HCT116 (cell line): ENCODE measurements around the gene MEGF6. TPM values are rescaled to one million over a fixed set of nuclear protein-coding genes. Genes with fewer than 3 reads are reported as not detected.

ENCODE experiments used
- ATAC-seq: fragments of 200-7000 bp; cut with Tn5 transposase; 2 replicates; pipeline ENCODE4 v1.9.1; 2020; ENCODE audit warnings: mild to moderate bottlenecking, moderate library complexity
- BruUV-seq: library from RNA; stranded (reverse); fragments of 400-500 nt; replicated peaks from 2 replicates; lab custom pipeline; 2021; lab: Mats Ljungman, UMichigan
- CTCF ChIA-PET: fragments of 300-600 bp; sonication (Branson Sonifier 250); formaldehyde crosslinking; loops from one replicate; lab custom pipeline; 2021; ENCODE audit warnings: antibody characterized with exemption; lab: Charles Lee
- POLR2A ChIA-PET: fragments of 300-600, 350-600 bp; sonication (Branson Sonifier 250); formaldehyde crosslinking; loops from one replicate; lab custom pipeline; 2021; ENCODE audit warnings: antibody characterized with exemption; lab: Charles Lee
- RAD21 ChIA-PET, 2 experiments: fragments of 300-600 bp; sonication (Branson Sonifier 250); formaldehyde crosslinking; loops; one replicate each; lab custom pipeline; 2023; ENCODE audit warnings: low total read pairs in 2 of 2; ENCODE audit not compliant: uncharacterized antibody in 2 of 2, unreplicated experiment in 2 of 2, low non-redundant PET in 1 of 2; lab: Charles Lee
- DNase-seq: peaks from one replicate; pipeline ENCODE4 v3.0.0-alpha.2; 2010; ENCODE audit warnings: low read depth, low spot score
- H2AFZ ChIP-seq: fragments of 200-600 bp; shearing (Covaris generic), sonication (generic); 2 replicates; pipeline ENCODE4 v1.6.1; 2017; ENCODE audit warnings: low read depth, mixed run types, mixed read lengths, antibody characterized with exemption, low read length; ENCODE audit not compliant: poor library complexity, severe bottlenecking
- H3K27ac ChIP-seq: 2 replicates; pipeline ENCODE4 v1.5.1; 2012; ENCODE audit warnings: low read depth, low read length
- H3K27me3 ChIP-seq: fragments of 200-600 bp; sonication (generic); 2 replicates; pipeline ENCODE4 v1.6.1; 2016; ENCODE audit warnings: mixed run types, low read length, mixed read lengths; ENCODE audit not compliant: insufficient read depth
- H3K36me3 ChIP-seq, 2 experiments: fragments of 200-500 bp in 1 of 2; fragments of 200-600 bp in 1 of 2; sonication (Bioruptor generic) in 1 of 2; sonication (generic) in 1 of 2; 2 replicates each; pipeline versions ENCODE4 v1.5.1 to v1.6.1; 2014 to 2016; ENCODE audit warnings: low read length in 2 of 2, inconsistent platforms in 1 of 2, mixed read lengths in 1 of 2, mixed run types in 1 of 2; ENCODE audit not compliant: insufficient read depth in 2 of 2, control insufficient read depth in 1 of 2
- H3K4me1 ChIP-seq, 2 experiments: fragments of 200-600 bp in 1 of 2; sonication (generic) in 1 of 2; 2 replicates each; pipeline versions ENCODE4 v1.5.1 to v1.6.1; 2012 to 2017; ENCODE audit warnings: low read length in 2 of 2, inconsistent platforms in 1 of 2, mild to moderate bottlenecking in 1 of 2, mixed read lengths in 1 of 2, mixed run types in 1 of 2, moderate library complexity in 1 of 2; ENCODE audit not compliant: insufficient read depth in 2 of 2, control insufficient read depth in 1 of 2
- H3K4me2 ChIP-seq: fragments of 200-600 bp; sonication (generic); 2 replicates; pipeline ENCODE4 v1.6.1; 2017; ENCODE audit warnings: mixed run types, low read length, mixed read lengths
- H3K4me3 ChIP-seq, 2 experiments: fragments of 200-600 bp in 1 of 2; sonication (generic) in 1 of 2; replicated peaks in 1 of 2; 2 replicates each; pipeline ENCODE4 v1.5.1; 2011 to 2016; ENCODE audit warnings: low read length in 2 of 2, control low read depth in 1 of 2, low read depth in 1 of 2, mild to moderate bottlenecking in 1 of 2, mixed read lengths in 1 of 2, mixed run types in 1 of 2
- H3K79me2 ChIP-seq: fragments of 200-600 bp; sonication (generic); 2 replicates; pipeline ENCODE4 v1.6.1; 2017; ENCODE audit warnings: mild to moderate bottlenecking, mixed run types, low read length, moderate library complexity, mixed read lengths; ENCODE audit not compliant: insufficient read depth
- H3K9ac ChIP-seq: fragments of 200-600 bp; sonication (generic); 2 replicates; pipeline ENCODE4 v1.6.1; 2016; ENCODE audit warnings: low read length, mixed read lengths
- H3K9me2 ChIP-seq: fragments of 200-600 bp; sonication (generic), shearing (Covaris generic); 2 replicates; pipeline ENCODE4 v1.6.1; 2017; ENCODE audit warnings: mixed run types, mild to moderate bottlenecking, moderate library complexity; ENCODE audit not compliant: insufficient read depth
- H3K9me3 ChIP-seq, 2 experiments: fragments of 200-500 bp in 1 of 2; fragments of 200-600 bp in 1 of 2; sonication (Bioruptor generic) in 1 of 2; sonication (generic) in 1 of 2; 2 replicates each; pipeline ENCODE4 v1.6.1; 2014 to 2017; ENCODE audit warnings: low read length in 2 of 2, mixed read lengths in 2 of 2, inconsistent platforms in 1 of 2, low read depth in 1 of 2, mild to moderate bottlenecking in 1 of 2, mixed run types in 1 of 2, moderate library complexity in 1 of 2; ENCODE audit not compliant: control insufficient read depth in 1 of 2, insufficient read depth in 1 of 2
- H4K20me1 ChIP-seq: fragments of 200-600 bp; sonication (generic), shearing (Covaris generic); 2 replicates; pipeline ENCODE4 v1.6.1; 2017; ENCODE audit warnings: mixed run types, mild to moderate bottlenecking, moderate library complexity; ENCODE audit not compliant: insufficient read depth
- CEBPB ChIP-seq: IDR thresholded peaks from 2 replicates; pipeline ENCODE4 v1.6.1; 2012; ENCODE audit warnings: low read depth
- CTCF ChIP-seq, 3 experiments: fragments of 200-600 bp in 1 of 3; sonication (generic) in 1 of 3; IDR thresholded peaks in 2 of 3; conservative IDR thresholded peaks in 1 of 3; 2 replicates each; pipeline ENCODE4 v1.5.1; 2012 to 2017; ENCODE audit warnings: low read depth in 2 of 3, low read length in 2 of 3, antibody characterized with exemption in 1 of 3, borderline replicate concordance in 1 of 3, control low read depth in 1 of 3, mild to moderate bottlenecking in 1 of 3, mixed read lengths in 1 of 3, mixed run types in 1 of 3, moderate library complexity in 1 of 3; ENCODE audit not compliant: insufficient read depth in 1 of 3
- YY1 ChIP-seq: IDR thresholded peaks from 2 replicates; pipeline ENCODE4 v1.6.1; 2011; ENCODE audit warnings: low read length, low read depth, moderate library complexity, mild to moderate bottlenecking; ENCODE audit not compliant: insufficient replicate concordance; ENCODE audit errors: extremely low read depth
- ZNF274 ChIP-seq: fragments of 200-500 bp; sonication (Bioruptor generic); IDR thresholded peaks from 2 replicates; pipeline ENCODE4 v1.6.1; 2014; ENCODE audit warnings: mild to moderate bottlenecking, low read depth, low read length, inconsistent platforms
- intact Hi-C: fragments of 100-400 bp; cut with micrococcal nuclease; formaldehyde crosslinking; loops from 2 replicates; pipeline ENCODE4 v1.10.0; 2022
- total RNA-seq: library from RNA; stranded (reverse); gene quantifications from one replicate; pipeline ENCODE4 v1.2.1, GENCODE V29; 2021; ENCODE audit not compliant: unreplicated experiment

The MEGF6 gene
- total RNA-seq, 1 experiment from 2014 or later, result 47.6 TPM

- Histone ChIP-seq H3K79me2 (no peaks in the 10 kb centered on the region), H3K27me3 (no peaks in the 10 kb centered on the region), H4K20me1 (no peaks in the 10 kb centered on the region), H3K4me1 (peaks cover 37 to 52% of the 10 kb centered on the region in 2 experiments), H3K9me2 (no peaks in the 10 kb centered on the region), H3K9me3 (no peaks in the 10 kb centered on the region), H3K27ac (no peak overlapping the region), H3K4me2 (no peak overlapping the region), H3K4me3 (no peak overlapping the region), H2AFZ (no peak overlapping the region), H3K36me3 (no peaks in the 10 kb centered on the region), H3K9ac (no peak overlapping the region)
- DNase-seq (no peak), ATAC-seq (no peak)
- ChIA-PET RAD21 (no interaction called here), CTCF (interaction anchor here (1.3 kb wide), 1 partner anchor 164 kb away, joined by 9 read pairs; no protein-coding TSS in a partner anchor), POLR2A (no interaction called here)
- TF ChIP-seq ZNF274 (no peak), YY1 (no peak), CEBPB (no peak)
- BruUV-seq, result no TSS peak
- intact Hi-C loops, result no loop called here
These were observed 5.6 kb upstream of the MEGF6 start for GRCh38 chr1:3616861-3617260.

- CTCF ChIA-PET, result interaction anchor here (1.0 kb wide), 2 partner anchors 26 to 50 kb away, joined by 4 to 6 read pairs; no protein-coding TSS in a partner anchor
- no peak overlapping the region for H3K27ac ChIP-seq
- no peaks in the 10 kb centered on the region for H3K9me2 ChIP-seq
- BruUV-seq, result no TSS peak
- 0 out of 2 replicates have a peak overlapping the region, but pooled peaks have one; percentile 4 for H3K4me2 ChIP-seq
- no peak overlapping the region for H3K4me3 ChIP-seq
- no peaks in the 10 kb centered on the region for H3K79me2 ChIP-seq
- RAD21 ChIA-PET, result interaction anchor here (1.1 to 1.2 kb wide), 3 partner anchors 26 to 162 kb away, joined by 3 read pairs; no protein-coding TSS in a partner anchor
- intact Hi-C loops, result loop anchor here (1.0 kb wide), 2 partner anchors 50 to 124 kb away; no protein-coding TSS in a partner anchor
- H4K20me1 ChIP-seq, result no peaks in the 10 kb centered on the region
- POLR2A ChIA-PET, result no interaction called here
- DNase-seq (no peak), ATAC-seq (peak; percentile 23)
- no peak overlapping the region for H2AFZ ChIP-seq
- no peak for TF ChIP-seq YY1
- peak in 2 of 3 experiments; percentile 85 to 91; a peak in 4 of 6 replicates for TF ChIP-seq CTCF (IDR thresholded peaks at IDR 0.05 in 2 of 3, conservative IDR thresholded peaks at IDR 0.05 in 1 of 3; ENCODE audit: borderline replicate concordance in 1 of 3, insufficient read depth in 1 of 3, low read depth in 2 of 3, low read length in 2 of 3)
- H3K27me3 ChIP-seq, result no peaks in the 10 kb centered on the region
- H3K9ac ChIP-seq, result no peak overlapping the region
- no peaks in the 10 kb centered on the region for H3K9me3 ChIP-seq
- peaks cover 37 to 58% of the 10 kb centered on the region in 2 experiments for H3K4me1 ChIP-seq
- no peaks in the 10 kb centered on the region for H3K36me3 ChIP-seq
These were observed 3.7 kb upstream of the MEGF6 start for GRCh38 chr1:3614755-3615742.
